ENCODE measurements around the gene LRRC25. TPM values are rescaled to one million over a fixed set of nuclear protein-coding genes. Genes with fewer than 3 reads are reported as not detected.
"Not testable (repeated sequence)": the region's sequence is repeated elsewhere in the genome, so short reads cannot be mapped to it uniquely, and the experiment has no call there.

Gene LRRC25
- total RNA-seq, 1 donor from 2014 or later = 19.3 TPM

DNA sequence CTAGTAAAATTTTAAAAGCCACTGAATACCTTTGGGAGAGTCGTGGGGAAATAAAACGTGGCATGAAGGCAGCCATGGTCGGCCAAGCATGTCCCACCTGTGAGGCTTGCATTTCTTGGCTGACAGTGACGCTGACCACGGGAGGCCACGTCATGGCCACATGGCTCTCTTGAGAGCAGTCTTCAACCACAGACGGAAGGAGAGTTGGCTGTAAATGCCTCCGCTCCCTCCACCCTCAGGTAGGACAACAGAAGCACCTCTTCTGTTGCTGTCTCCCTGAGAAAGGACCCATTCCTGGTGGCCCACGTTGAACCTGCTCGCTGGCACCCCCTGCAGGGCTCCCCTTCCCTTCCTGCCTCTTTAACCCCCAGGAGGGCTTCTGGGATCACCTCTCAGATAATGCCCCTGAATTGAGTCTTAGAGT, 10.6 kb upstream of the LRRC25 start:
- no peak for DNase-seq (ENCODE audit: low spot score)

GRCh38 chr19:18406749-18407148, 9.3 kb upstream of the LRRC25 start:
- DNase-seq (ENCODE audit: low spot score) = no peak

DNA sequence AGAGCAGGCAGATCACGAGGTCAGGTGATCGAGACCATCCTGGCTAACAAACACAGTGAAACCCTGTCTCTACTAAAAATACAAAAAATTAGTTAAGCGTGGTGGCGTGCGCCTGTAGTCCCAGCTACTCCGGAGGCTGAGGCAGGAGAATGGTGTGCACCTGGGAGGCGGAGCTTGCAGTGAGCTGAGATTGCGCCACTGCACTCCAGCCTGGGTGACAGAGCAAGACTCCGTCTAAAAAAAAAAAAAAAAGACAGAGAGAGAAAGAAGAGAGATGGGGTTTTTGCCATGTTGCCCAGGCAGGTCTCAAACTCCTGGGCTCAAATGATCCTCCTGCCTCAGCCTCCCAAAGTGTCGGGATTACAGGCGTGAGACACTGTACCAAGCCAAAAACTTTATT, 8.3 kb upstream of the LRRC25 start:
- not testable (repeated sequence) for DNase-seq (ENCODE audit: low spot score)

- not testable (repeated sequence) for DNase-seq (ENCODE audit: low spot score)
These were observed 5.2 kb upstream of the LRRC25 start for GRCh38 chr19:18402455-18403248.

DNA sequence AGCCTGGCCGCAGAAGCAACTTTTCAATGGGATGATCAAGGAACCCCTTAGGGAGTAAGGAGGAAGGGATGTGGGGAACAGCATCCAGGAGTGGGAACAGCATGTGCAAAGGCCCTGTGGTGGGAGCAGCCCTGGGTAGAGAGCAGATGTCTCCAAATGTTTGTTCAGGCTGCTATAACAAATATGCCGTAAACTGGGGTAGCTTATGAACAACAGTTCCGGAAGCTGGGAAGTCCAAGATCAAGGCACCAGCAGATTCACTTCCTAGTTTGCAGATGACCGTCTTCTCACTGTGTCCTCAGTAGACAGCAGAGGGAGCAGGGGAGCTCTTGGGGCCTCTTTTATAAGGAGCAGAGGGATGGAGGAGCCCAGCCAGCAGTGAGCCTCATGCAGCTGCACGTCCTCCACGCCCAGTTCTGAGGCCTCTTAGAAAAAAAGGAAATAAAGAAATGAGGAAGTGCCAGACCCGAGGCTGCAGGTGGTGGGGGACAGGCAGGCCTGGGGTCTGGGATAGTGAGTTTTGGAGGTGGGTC, 4.2 kb upstream of the LRRC25 start:
- DNase-seq (ENCODE audit: low spot score) = no peak

- DNase-seq (ENCODE audit: low spot score) = no peak
These were observed 1.6 kb upstream of the LRRC25 start for GRCh38 chr19:18399008-18399407.

DNA sequence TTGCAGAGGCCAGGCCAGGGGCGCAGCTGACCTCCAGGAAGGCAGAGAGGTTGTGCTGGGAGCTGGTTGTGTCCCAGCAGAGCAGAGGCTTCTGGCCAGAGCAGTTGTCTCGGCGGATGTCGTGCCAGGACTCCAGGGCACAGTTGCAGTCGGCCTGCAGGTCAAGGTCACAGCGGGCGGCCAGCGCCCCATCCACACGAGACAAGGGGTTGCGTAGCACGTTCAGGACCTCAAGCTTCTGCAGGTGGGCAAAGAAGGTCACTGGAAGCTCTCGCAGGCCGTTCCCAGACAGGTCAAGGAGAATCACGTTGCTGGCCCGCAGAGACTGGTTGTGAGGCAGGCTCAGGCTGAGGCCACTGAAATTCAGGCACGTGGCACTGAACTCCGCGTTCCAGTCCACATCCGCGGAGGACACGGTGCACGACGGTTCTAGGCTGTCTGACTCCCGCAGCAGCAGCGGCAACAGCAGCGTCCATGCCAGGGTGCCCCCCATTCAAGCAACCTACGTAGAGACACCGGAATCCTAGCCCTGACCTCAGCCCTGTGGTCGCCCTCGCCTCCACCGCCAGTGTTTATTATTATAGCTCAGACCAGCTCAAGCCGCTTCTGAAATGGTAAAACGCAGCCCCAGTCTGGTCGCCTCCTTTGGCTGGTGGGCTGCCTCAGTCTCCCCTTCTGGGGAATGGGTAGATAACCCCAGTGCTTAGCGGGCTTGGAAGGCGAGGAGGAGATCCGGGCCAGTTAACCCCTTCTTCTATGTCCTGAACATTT, 766 bp downstream of the LRRC25 start:
- no peak for DNase-seq (ENCODE audit: low spot score)

- DNase-seq (ENCODE audit: low spot score) = no peak
These were observed 3.6 kb downstream of the LRRC25 start for GRCh38 chr19:18393836-18394235.

DNA sequence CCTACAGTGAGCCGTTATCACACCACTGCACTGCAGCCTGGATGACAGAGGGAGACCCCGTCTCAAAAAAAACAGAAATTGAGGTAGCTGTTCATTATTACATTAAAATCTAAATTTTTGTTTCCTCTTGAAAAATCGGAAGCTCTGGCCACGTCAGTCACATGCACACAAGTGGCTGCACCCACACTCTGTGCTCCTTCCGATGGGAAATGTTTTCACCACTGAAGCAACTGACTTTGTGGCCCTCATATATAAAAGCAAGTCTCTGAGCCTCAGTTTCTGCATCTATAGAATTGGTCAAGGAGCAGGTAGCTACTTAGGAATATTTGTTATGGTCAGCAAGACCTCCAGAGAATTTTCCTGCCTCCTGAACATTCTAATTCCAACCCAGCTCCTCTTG, 4.5 kb downstream of the LRRC25 start:
- DNase-seq (ENCODE audit: low spot score) = no peak

DNA sequence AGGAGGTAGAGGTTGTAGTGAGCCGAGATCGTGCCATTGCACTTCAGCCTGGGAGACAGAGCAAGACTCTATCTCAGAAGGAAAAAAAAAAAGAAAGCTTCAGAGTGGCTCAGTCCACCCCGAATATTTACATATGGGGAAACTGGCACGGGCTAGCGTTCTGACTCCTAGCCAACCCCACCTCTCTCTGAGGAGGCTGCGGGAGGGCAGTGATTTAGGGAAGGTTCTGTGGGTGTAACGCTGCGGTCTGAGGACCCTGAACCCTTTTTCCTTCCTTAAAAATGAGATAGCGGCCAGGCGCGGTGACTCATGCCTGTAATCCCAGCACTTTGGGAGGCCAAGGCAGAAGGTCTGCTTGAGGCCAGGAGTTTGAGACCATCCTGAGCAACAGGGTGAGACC, 5.0 kb downstream of the LRRC25 start:
- no peak for DNase-seq (ENCODE audit: low spot score)

GRCh38 chr19:18391509-18392075, 5.8 kb downstream of the LRRC25 start:
- DNase-seq (ENCODE audit: low spot score) = no peak

- DNase-seq (ENCODE audit: low spot score) = no peak
These were observed 7.1 kb downstream of the LRRC25 start for GRCh38 chr19:18390065-18390907.

DNA sequence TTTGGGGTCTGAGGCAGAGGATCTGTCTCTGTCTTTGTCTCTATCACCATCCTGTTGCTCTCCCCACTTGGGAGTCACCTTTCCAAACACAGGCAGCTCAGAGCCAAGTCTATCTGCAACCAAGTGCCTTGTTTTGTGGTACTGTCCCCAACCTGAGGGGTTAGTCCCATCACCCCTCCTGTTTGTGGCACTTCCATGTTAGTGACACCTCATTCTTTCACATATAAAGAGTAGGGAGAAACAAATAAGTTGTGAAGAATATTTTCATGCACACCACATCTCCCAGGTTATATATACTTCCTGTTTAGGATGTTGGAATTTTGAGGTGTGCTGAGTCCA, 7.7 kb downstream of the LRRC25 start:
- DNase-seq (ENCODE audit: low spot score) = no peak

DNA sequence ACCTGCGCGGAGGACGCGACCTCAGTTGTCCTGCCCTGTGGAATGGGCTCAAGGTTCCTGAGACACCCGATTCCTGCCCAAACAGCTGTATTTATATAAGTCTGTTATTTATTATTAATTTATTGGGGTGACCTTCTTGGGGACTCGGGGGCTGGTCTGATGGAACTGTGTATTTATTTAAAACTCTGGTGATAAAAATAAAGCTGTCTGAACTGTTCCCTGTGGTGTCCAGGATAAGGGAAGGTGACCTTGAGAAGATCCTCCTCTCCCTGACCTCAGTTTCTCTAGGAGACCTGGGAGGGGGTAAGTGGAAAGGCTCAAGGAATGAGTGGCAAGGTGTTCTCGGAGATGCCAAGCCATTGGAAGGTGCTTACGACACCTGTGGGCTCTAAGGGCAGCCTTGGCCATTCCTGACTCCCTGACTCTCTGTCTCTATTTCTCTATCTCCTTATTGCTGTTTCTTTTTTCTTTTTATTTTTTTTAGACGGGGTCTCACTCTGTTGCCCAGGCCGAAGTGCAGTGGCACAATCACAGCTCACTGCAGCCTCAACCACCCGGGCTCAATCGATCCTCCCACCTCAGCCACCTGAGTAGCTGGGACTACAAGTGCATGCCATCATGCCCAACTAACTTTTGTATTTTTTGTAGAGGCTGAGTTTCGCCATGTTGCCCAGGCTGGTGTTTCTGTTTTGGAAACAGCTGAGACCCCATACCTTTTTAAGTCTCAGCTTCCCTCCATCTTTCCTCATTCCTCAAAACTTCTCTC, 8.3 kb downstream of the LRRC25 start:
- no peak for DNase-seq (ENCODE audit: low spot score)

- peak; percentile 97 for DNase-seq (ENCODE audit: low spot score)
These were observed 9.1 kb downstream of the LRRC25 start for GRCh38 chr19:18388100-18388959.

DNA sequence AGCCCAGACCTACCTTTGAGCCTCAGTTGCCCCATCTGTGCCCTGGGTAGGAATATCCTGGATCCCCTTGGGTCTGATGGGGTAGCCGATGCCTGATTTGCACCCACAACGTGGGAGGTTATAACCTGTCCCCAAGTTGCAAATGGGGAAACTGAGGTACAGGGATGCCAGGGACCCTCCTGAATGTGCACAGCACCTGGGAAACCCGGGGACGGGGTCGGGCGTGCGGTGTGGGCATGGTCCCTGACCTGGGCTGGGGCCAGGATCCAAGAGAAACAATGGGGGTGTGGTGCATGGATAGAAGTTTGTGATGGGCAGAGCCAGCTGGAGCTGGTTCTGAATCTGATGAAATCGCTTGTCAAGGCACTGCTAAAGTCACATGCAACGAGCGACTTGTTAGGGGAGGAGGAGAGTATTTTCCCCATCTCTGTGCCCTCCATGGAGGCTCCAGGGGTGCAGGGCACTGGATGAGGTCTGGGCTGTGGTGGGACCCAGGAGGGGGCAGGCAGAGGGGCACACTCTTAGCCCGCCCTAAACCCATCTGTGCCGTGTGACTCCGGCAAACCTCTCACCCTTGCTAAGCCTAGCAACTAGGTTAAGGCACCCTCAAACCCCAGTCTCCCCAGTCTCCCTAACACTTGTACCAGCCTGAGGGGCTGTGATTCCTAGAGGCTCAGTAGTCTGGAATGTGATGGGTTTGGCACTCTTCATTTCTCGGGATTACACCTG, 10.7 kb downstream of the LRRC25 start:
- DNase-seq (ENCODE audit: low spot score) = no peak

DNA sequence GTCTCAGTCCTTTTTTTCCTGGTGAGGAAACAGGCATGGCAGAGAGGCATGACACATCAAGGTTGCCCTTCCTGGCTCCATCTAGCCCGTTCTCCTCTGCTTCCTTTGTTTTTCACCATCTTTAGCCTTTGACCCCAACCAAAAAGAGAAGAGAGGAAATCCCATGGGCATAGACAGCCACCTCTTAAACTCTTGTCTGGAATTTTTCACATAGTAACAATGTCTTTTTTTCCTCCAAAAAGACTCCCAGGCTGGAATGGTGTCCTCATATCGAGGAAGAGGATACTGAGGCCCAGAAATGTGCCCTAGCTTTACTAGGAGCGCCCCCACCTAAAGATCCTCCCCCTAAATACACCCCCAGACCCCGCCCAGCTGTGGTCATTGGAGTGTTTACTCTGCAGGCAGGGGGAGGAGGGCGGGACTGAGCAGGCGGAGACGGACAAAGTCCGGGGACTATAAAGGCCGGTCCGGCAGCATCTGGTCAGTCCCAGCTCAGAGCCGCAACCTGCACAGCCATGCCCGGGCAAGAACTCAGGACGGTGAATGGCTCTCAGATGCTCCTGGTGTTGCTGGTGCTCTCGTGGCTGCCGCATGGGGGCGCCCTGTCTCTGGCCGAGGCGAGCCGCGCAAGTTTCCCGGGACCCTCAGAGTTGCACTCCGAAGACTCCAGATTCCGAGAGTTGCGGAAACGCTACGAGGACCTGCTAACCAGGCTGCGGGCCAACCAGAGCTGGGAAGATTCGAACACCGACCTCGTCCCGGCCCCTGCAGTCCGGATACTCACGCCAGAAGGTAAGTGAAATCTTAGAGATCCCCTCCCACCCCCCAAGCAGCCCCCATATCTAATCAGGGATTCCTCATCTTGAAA, 11.5 kb downstream of the LRRC25 start, which contains the start of gene GDF15:
Gene GDF15 (plus strand): TSS at position 484 of the 868 bp plus-strand sequence. CDS start 32 bp downstream, at position 516.
- peak; percentile 91 for DNase-seq (ENCODE audit: low spot score)

- no peak for DNase-seq (ENCODE audit: low spot score)
These were observed 12.1 kb downstream of the LRRC25 start for GRCh38 chr19:18385359-18385674.
